Stomach smooth muscle (tissue), 2 donors: Measurements from ENCODE around the gene KRTAP4-1.
"Not testable (repeated sequence)": the region's sequence is repeated elsewhere in the genome, so short reads cannot be mapped to it uniquely, and the experiment has no call there.

Source experiments
- H3K27ac ChIP-seq: one replicate; pipeline ENCODE4 v1.7.0; 2013; ENCODE audit warnings: mild to moderate bottlenecking, low read length, inconsistent platforms
- H3K27me3 ChIP-seq, 2 donors: one replicate each; pipeline ENCODE4 v1.7.0; 2013; ENCODE audit warnings: low read length in 2 of 2; ENCODE audit not compliant: insufficient read depth in 2 of 2, control insufficient read depth in 1 of 2
- H3K36me3 ChIP-seq, 2 donors: one replicate each; pipeline ENCODE4 v1.7.0; 2013; ENCODE audit warnings: low read length in 2 of 2; ENCODE audit not compliant: control insufficient read depth in 2 of 2, insufficient read depth in 2 of 2
- H3K4me1 ChIP-seq: one replicate; pipeline ENCODE4 v1.7.0; 2013; ENCODE audit warnings: low read length; ENCODE audit not compliant: control insufficient read depth, insufficient read depth
- H3K4me3 ChIP-seq, 2 donors: one replicate each; pipeline ENCODE4 v1.7.0; 2013; ENCODE audit warnings: low read length in 2 of 2
- H3K9ac ChIP-seq, 2 donors: one replicate each; pipeline ENCODE4 v1.7.0; 2013; ENCODE audit warnings: low read length in 2 of 2, mild to moderate bottlenecking in 1 of 2
- H3K9me3 ChIP-seq, 2 donors: one replicate each; pipeline ENCODE4 v1.7.0; 2013; ENCODE audit warnings: low read length in 2 of 2; ENCODE audit not compliant: control insufficient read depth in 2 of 2
- donor health status: healthy.
- donor health status: Pancreatic carcinoma.

KRTAP4-1 gene

GRCh38 chr17:41184480-41184961 is at the start of gene KRTAP4-1:
Gene KRTAP4-1 (minus strand): TSS chr17:41184911. CDS start chr17:41184854, 57 bp downstream.
- H3K4me3 ChIP-seq = no peak within 1 kb of the TSS
- H3K36me3 ChIP-seq = no peaks in the 10 kb centered on the region
- no peak within 1 kb of the TSS for H3K27ac ChIP-seq
- H3K27me3 ChIP-seq = peaks cover 0 to 4% of the 10 kb centered on the region in 2 donors
- no peaks in the 10 kb centered on the region for H3K9me3 ChIP-seq
- no peak within 1 kb of the TSS for H3K9ac ChIP-seq
- no peaks in the 10 kb centered on the region for H3K4me1 ChIP-seq

DNA sequence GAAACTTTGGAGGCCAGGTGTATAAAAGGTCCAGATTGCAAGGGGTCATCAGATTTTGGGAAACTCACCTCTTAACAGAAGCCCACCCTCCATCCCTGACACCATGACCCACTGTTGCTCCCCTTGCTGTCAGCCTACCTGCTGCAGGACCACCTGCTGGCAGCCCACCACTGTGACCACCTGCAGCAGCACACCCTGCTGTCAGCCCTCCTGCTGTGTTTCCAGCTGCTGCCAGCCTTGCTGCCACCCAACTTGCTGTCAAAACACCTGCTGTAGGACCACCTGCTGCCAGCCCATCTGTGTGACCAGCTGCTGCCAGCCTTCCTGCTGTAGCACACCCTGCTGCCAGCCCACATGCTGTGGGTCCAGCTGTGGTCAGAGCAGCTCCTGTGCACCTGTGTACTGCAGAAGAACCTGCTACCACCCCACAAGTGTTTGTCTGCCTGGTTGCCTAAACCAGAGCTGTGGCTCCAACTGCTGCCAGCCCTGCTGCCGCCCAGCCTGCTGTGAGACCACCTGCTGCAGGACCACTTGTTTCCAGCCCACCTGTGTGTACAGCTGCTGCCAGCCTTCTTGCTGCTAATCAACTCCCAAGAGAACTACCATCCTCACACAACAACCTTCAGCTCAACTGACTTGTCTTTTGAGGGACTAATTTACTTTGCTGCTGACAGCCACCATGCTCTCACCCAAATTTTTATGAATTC is 47.8 kb upstream of the KRTAP4-1 start, which contains the start of gene KRTAP9-3:
TSS of gene KRTAP9-3 (plus strand) at position 51 of the 707 bp plus-strand sequence. CDS start at position 104, 53 bp downstream.
- H3K9me3 ChIP-seq, H3K4me3 ChIP-seq: not testable (repeated sequence)

GRCh38 chr17:41231731-41232130 is 47.0 kb upstream of the KRTAP4-1 start:
- Histone ChIP-seq H3K27ac (no peak overlapping the region), H3K9me3 (no peaks in the 10 kb centered on the region), H3K4me3 (no peak overlapping the region), H3K4me1 (no peaks in the 10 kb centered on the region), H3K27me3 (peaks cover 0 to 2% of the 10 kb centered on the region in 2 donors), H3K9ac (no peak overlapping the region), H3K36me3 (no peaks in the 10 kb centered on the region)

More for the DNA sequence above, 47.8 kb upstream of the KRTAP4-1 start, which contains the start of gene KRTAP9-3:
- H3K4me1 ChIP-seq, H3K9ac ChIP-seq, H3K36me3 ChIP-seq, H3K27ac ChIP-seq, H3K27me3 ChIP-seq: not testable (repeated sequence)

DNA sequence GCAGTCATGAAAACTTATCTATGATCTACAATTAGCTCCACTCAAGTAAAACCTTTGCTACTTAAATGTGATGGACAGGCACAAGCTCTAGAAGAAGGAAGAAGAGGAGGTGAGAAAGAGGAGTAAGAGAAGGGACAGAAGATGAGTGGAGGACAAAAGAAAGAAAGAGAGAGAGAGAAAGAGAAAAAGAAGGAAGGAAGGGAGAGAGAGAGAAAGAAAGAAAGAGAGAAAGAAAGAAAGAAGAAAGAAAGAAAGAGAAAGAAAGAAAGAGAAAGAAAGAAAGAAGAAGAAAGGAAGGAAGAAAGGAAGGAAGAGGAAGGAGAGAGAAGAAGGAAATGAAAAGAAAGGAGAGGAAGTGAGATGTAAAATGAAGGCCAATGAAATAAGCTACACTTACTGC is 45.4 kb upstream of the KRTAP4-1 start:
- no peaks in the 10 kb centered on the region for H3K36me3 ChIP-seq
- H3K9ac ChIP-seq = no peak overlapping the region
- H3K27me3 ChIP-seq = peaks cover 0 to 5% of the 10 kb centered on the region in 2 donors
- H3K27ac ChIP-seq = no peak overlapping the region
- no peaks in the 10 kb centered on the region for H3K9me3 ChIP-seq
- no peak overlapping the region for H3K4me3 ChIP-seq
- no peaks in the 10 kb centered on the region for H3K4me1 ChIP-seq

GRCh38 chr17:41226598-41227095 is 41.9 kb upstream of the KRTAP4-1 start, which contains the start of gene KRTAP9-2:
Gene KRTAP9-2 (plus strand): TSS chr17:41226648. CDS start chr17:41226655, 7 bp downstream.
- not testable (repeated sequence) for H3K27me3 ChIP-seq, H3K4me3 ChIP-seq, H3K27ac ChIP-seq, H3K9me3 ChIP-seq, H3K4me1 ChIP-seq, H3K36me3 ChIP-seq, H3K9ac ChIP-seq

DNA sequence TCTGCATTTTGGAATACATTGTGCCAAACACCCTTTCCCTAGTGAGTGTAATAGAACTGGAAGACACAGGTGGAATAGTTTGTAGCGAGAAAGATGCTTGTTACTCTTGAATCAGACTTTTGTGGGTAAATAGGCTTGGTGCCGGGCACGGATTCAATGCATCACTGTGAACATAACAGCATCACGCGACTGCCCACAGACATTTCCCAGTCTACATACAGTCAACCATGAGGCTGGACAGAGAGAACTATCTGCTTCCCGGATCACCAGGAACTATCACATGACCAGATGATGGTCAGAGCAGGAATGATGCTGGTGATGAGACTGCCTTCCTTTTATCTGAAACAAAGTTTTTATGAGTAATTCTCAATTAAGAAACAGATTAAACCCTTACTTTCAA is 41.3 kb upstream of the KRTAP4-1 start:
- H3K9ac ChIP-seq = no peak overlapping the region
- H3K36me3 ChIP-seq = no peaks in the 10 kb centered on the region
- H3K9me3 ChIP-seq = no peaks in the 10 kb centered on the region
- H3K27ac ChIP-seq = no peak overlapping the region
- H3K27me3 ChIP-seq = peaks cover 0 to 5% of the 10 kb centered on the region in 2 donors
- H3K4me1 ChIP-seq = no peaks in the 10 kb centered on the region
- H3K4me3 ChIP-seq = no peak overlapping the region

DNA sequence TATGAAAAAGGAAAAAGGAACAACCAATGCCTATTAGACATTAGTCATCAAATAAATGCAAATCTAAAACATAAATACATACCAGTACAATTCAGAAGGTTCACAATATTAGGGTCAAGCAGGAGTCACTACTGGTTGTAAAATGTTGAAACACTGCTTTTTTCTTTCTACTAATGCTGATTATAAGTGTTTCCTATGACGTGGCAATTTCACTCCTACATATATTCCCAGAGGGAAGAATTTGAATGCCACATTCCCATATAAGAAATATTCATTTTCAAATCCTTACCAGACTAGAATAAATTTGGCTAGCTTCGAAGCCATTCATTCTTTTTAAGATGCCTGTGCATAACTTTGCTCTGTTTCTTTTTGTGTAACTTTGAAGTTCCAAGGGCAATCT is 39.1 kb upstream of the KRTAP4-1 start:
- Histone ChIP-seq H3K27ac (no peak overlapping the region), H3K36me3 (no peaks in the 10 kb centered on the region), H3K4me1 (no peaks in the 10 kb centered on the region), H3K9me3 (no peaks in the 10 kb centered on the region), H3K9ac (no peak overlapping the region), H3K27me3 (peaks cover 0 to 3% of the 10 kb centered on the region in 2 donors), H3K4me3 (no peak overlapping the region)

GRCh38 chr17:41215681-41216080 is 31.0 kb upstream of the KRTAP4-1 start:
- no peak overlapping the region for H3K9ac ChIP-seq
- H3K27me3 ChIP-seq = peaks cover 0 to 4% of the 10 kb centered on the region in 2 donors
- H3K36me3 ChIP-seq = no peaks in the 10 kb centered on the region
- no peaks in the 10 kb centered on the region for H3K4me1 ChIP-seq
- H3K27ac ChIP-seq = no peak overlapping the region
- no peaks in the 10 kb centered on the region for H3K9me3 ChIP-seq
- no peak overlapping the region for H3K4me3 ChIP-seq

DNA sequence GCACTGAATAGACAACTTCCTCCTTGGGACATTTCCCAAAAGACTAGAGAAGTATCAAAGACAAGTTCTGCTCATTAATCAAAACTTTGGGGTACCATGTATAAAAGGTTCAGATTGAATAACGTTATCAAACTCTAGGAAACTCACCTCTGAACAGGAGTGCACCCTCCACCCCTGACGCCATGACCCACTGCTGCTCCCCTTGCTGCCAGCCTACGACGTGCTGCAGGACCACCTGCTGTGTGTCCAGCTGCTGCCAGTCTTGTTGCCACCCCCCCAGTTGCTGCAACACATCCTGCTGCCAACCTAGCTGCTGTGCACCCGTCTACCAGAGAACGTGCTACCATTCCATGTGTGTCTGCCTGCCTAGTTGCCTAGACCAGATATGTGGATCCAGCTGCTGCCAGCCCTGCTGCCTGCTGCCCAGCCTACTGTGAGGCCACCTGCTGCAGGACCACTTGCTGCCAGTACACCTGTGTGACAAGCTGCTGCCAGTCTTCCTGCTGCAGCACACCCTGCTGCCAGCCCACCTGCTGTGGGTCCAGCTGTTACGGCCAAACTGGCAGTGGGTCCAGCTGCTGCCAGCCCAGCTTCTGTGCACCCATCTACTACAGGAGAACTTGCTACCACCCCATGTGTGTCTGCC is 27.9 kb upstream of the KRTAP4-1 start:
- Histone ChIP-seq H3K27ac (no peak overlapping the region), H3K4me3 (no peak overlapping the region)

GRCh38 chr17:41211845-41212466 is 27.2 kb upstream of the KRTAP4-1 start:
- no peak overlapping the region for H3K27ac ChIP-seq
- peaks cover 0 to 4% of the 10 kb centered on the region in 2 donors for H3K27me3 ChIP-seq
- H3K4me3 ChIP-seq = no peak overlapping the region
- H3K9ac ChIP-seq = no peak overlapping the region
- no peaks in the 10 kb centered on the region for H3K4me1 ChIP-seq
- H3K9me3 ChIP-seq = no peaks in the 10 kb centered on the region
- no peaks in the 10 kb centered on the region for H3K36me3 ChIP-seq

More for the DNA sequence above, 27.9 kb upstream of the KRTAP4-1 start:
- no peaks in the 10 kb centered on the region for H3K4me1 ChIP-seq
- H3K27me3 ChIP-seq = peaks cover 0 to 4% of the 10 kb centered on the region in 2 donors
- no peaks in the 10 kb centered on the region for H3K9me3 ChIP-seq
- H3K36me3 ChIP-seq = no peaks in the 10 kb centered on the region
- H3K9ac ChIP-seq = no peak overlapping the region
